Measurements from ENCODE around the gene CD79B. TPM values are rescaled to one million over a fixed set of nuclear protein-coding genes. Genes with fewer than 3 reads are reported as not detected.

The CD79B gene
- total and polyA plus RNA-seq, 2 experiments from 2014 or later = 1.3 to 2.5 TPM

- H3K4me1 ChIP-seq (ENCODE audit: insufficient read depth) = no peaks in the 10 kb centered on the region
- H3K4me1 Mint-ChIP-seq = peaks cover 2% of the 10 kb centered on the region; the same call in 2 of the 3 replicates
- no peak overlapping the region for H2AFZ ChIP-seq
- H4K20me1 ChIP-seq (replicated peaks; ENCODE audit: insufficient read depth) = no peaks in the 10 kb centered on the region
- H3K4me3 Mint-ChIP-seq = no peak overlapping the region
- no peak overlapping the region for H3K27ac Mint-ChIP-seq
- H3F3A ChIP-seq (replicated peaks; ENCODE audit: low read depth) = no peaks in the 10 kb centered on the region
- H3K27ac ChIP-seq (ENCODE audit: low read depth) = no peak overlapping the region
- ATAC-seq (no peak), DNase-seq (ENCODE audit: low spot score) (no peak)
- no peaks in the 10 kb centered on the region for H3K36me3 ChIP-seq (ENCODE audit: insufficient read depth)
- TF ChIP-seq STAT1 (IDR thresholded peaks at IDR 0.05; ENCODE audit: unreplicated experiment) (no peak), NANOG (IDR thresholded peaks at IDR 0.05; ENCODE audit: borderline replicate concordance) (no peak), CREB1 (CRISPR knock-in tag; IDR thresholded peaks at IDR 0.05; ENCODE audit: low read depth) (no peak), ZNF114 (CRISPR knock-in tag; IDR thresholded peaks at IDR 0.05) (no peak), ETS1 (IDR thresholded peaks at IDR 0.05) (no peak), CTCF (conservative IDR thresholded peaks at IDR 0.05; ENCODE audit: low read depth in 2 of 2) (no peak), EZH2phosphoT487 (IDR thresholded peaks at IDR 0.05; ENCODE audit: unreplicated experiment) (no peak), POLR2AphosphoS5 (IDR thresholded peaks at IDR 0.05; ENCODE audit: low read depth) (no peak), EZH2 (IDR thresholded peaks at IDR 0.05; ENCODE audit: low read depth, unreplicated experiment) (no peak), ZNF331 (CRISPR knock-in tag; IDR thresholded peaks at IDR 0.05; ENCODE audit: low read depth) (no peak), JUNB (IDR thresholded peaks at IDR 0.05; ENCODE audit: unreplicated experiment) (no peak)
- TF ChIP-seq, protein P1, sequence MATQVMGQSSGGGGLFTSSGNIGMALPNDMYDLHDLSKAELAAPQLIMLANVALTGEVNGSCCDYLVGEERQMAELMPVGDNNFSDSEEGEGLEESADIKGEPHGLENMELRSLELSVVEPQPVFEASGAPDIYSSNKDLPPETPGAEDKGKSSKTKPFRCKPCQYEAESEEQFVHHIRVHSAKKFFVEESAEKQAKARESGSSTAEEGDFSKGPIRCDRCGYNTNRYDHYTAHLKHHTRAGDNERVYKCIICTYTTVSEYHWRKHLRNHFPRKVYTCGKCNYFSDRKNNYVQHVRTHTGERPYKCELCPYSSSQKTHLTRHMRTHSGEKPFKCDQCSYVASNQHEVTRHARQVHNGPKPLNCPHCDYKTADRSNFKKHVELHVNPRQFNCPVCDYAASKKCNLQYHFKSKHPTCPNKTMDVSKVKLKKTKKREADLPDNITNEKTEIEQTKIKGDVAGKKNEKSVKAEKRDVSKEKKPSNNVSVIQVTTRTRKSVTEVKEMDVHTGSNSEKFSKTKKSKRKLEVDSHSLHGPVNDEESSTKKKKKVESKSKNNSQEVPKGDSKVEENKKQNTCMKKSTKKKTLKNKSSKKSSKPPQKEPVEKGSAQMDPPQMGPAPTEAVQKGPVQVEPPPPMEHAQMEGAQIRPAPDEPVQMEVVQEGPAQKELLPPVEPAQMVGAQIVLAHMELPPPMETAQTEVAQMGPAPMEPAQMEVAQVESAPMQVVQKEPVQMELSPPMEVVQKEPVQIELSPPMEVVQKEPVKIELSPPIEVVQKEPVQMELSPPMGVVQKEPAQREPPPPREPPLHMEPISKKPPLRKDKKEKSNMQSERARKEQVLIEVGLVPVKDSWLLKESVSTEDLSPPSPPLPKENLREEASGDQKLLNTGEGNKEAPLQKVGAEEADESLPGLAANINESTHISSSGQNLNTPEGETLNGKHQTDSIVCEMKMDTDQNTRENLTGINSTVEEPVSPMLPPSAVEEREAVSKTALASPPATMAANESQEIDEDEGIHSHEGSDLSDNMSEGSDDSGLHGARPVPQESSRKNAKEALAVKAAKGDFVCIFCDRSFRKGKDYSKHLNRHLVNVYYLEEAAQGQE (IDR thresholded peaks at IDR 0.05; ENCODE audit: unreplicated experiment) = no peak
- TF ChIP-seq, protein P2, sequence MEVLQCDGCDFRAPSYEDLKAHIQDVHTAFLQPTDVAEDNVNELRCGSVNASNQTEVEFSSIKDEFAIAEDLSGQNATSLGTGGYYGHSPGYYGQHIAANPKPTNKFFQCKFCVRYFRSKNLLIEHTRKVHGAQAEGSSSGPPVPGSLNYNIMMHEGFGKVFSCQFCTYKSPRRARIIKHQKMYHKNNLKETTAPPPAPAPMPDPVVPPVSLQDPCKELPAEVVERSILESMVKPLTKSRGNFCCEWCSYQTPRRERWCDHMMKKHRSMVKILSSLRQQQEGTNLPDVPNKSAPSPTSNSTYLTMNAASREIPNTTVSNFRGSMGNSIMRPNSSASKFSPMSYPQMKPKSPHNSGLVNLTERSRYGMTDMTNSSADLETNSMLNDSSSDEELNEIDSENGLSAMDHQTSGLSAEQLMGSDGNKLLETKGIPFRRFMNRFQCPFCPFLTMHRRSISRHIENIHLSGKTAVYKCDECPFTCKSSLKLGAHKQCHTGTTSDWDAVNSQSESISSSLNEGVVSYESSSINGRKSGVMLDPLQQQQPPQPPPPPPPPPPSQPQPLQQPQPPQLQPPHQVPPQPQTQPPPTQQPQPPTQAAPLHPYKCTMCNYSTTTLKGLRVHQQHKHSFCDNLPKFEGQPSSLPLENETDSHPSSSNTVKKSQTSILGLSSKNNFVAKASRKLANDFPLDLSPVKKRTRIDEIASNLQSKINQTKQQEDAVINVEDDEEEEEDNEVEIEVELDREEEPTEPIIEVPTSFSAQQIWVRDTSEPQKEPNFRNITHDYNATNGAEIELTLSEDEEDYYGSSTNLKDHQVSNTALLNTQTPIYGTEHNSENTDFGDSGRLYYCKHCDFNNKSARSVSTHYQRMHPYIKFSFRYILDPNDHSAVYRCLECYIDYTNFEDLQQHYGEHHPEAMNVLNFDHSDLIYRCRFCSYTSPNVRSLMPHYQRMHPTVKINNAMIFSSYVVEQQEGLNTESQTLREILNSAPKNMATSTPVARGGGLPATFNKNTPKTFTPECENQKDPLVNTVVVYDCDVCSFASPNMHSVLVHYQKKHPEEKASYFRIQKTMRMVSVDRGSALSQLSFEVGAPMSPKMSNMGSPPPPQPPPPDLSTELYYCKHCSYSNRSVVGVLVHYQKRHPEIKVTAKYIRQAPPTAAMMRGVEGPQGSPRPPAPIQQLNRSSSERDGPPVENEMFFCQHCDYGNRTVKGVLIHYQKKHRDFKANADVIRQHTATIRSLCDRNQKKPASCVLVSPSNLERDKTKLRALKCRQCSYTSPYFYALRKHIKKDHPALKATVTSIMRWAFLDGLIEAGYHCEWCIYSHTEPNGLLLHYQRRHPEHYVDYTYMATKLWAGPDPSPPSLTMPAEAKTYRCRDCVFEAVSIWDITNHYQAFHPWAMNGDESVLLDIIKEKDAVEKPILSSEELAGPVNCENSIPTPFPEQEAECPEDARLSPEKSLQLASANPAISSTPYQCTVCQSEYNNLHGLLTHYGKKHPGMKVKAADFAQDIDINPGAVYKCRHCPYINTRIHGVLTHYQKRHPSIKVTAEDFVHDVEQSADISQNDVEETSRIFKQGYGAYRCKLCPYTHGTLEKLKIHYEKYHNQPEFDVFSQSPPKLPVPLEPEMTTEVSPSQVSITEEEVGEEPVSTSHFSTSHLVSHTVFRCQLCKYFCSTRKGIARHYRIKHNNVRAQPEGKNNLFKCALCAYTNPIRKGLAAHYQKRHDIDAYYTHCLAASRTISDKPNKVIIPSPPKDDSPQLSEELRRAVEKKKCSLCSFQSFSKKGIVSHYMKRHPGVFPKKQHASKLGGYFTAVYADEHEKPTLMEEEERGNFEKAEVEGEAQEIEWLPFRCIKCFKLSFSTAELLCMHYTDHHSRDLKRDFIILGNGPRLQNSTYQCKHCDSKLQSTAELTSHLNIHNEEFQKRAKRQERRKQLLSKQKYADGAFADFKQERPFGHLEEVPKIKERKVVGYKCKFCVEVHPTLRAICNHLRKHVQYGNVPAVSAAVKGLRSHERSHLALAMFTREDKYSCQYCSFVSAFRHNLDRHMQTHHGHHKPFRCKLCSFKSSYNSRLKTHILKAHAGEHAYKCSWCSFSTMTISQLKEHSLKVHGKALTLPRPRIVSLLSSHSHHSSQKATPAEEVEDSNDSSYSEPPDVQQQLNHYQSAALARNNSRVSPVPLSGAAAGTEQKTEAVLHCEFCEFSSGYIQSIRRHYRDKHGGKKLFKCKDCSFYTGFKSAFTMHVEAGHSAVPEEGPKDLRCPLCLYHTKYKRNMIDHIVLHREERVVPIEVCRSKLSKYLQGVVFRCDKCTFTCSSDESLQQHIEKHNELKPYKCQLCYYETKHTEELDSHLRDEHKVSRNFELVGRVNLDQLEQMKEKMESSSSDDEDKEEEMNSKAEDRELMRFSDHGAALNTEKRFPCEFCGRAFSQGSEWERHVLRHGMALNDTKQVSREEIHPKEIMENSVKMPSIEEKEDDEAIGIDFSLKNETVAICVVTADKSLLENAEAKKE (CRISPR knock-in tag; IDR thresholded peaks at IDR 0.05) = no peak
- no peaks in the 10 kb centered on the region for H3K79me2 ChIP-seq (replicated peaks; ENCODE audit: insufficient read depth)
- peaks cover 29% of the 10 kb centered on the region for H3K36me3 Mint-ChIP-seq (ENCODE audit: low read depth)
- no peaks in the 10 kb centered on the region for H3K27me3 ChIP-seq (ENCODE audit: insufficient read depth)
- H3K4me3 ChIP-seq = no peak overlapping the region
- no peaks in the 10 kb centered on the region for H3K9me3 Mint-ChIP-seq
- no peaks in the 10 kb centered on the region for H3K9me2 ChIP-seq (ENCODE audit: insufficient read depth)
- H3K27me3 Mint-ChIP-seq (ENCODE audit: insufficient read depth, low read depth, poor library complexity) = peaks cover 1% of the 10 kb centered on the region
- no peak overlapping the region for H3K4me2 ChIP-seq
Observed at GRCh38 chr17:63944736-63945499, 12.8 kb upstream of the CD79B start.

All from GM23338 (cell line).